Nephron (organoid): ENCODE measurements around the gene PLXND1.

Experiments used
- H3K27ac Mint-ChIP-seq, 3 experiments: 2 replicates each; pipeline ENCODE4 v1.8.0; 2020; ENCODE audit warnings: mixed read lengths in 3 of 3, mild to moderate bottlenecking in 2 of 3, moderate library complexity in 1 of 3
- H3K27me3 Mint-ChIP-seq: 2 replicates; pipeline ENCODE4 v1.8.0; 2021; ENCODE audit warnings: low read depth, mild to moderate bottlenecking, moderate library complexity, mixed read lengths
- H3K36me3 Mint-ChIP-seq: 2 replicates; pipeline ENCODE4 v1.8.0; 2020; ENCODE audit warnings: low read depth, mixed read lengths
- H3K4me1 Mint-ChIP-seq: 2 replicates; pipeline ENCODE4 v1.8.0; 2020; ENCODE audit warnings: mixed read lengths
- H3K4me3 Mint-ChIP-seq, 3 experiments: 2 replicates each; pipeline ENCODE4 v1.8.0; 2020; ENCODE audit warnings: mild to moderate bottlenecking in 3 of 3, mixed read lengths in 3 of 3, moderate library complexity in 2 of 3
- H3K9me3 Mint-ChIP-seq: 2 replicates; pipeline ENCODE4 v1.8.0; 2020; ENCODE audit warnings: mixed read lengths
- CTCF ChIP-seq, 3 experiments: fragments of 200-600 bp; sonication (generic); IDR thresholded peaks; one replicate each; pipeline ENCODE4 v1.5.0; 2021; ENCODE audit warnings: antibody characterized with exemption in 3 of 3; ENCODE audit not compliant: unreplicated experiment in 3 of 3

The PLXND1 gene

GRCh38 chr3:129543999-129544398 lies 62.5 kb downstream of the PLXND1 start:
- H3K9me3 Mint-ChIP-seq = no peaks in the 10 kb centered on the region
- no peaks in the 10 kb centered on the region for H3K36me3 Mint-ChIP-seq
- TF ChIP-seq CTCF (IDR thresholded peaks at IDR 0.05; ENCODE audit: unreplicated experiment in 3 of 3) = no peak
- peaks cover 12% of the 10 kb centered on the region for H3K4me1 Mint-ChIP-seq
- no peaks in the 10 kb centered on the region for H3K27me3 Mint-ChIP-seq
- no peak overlapping the region for H3K27ac Mint-ChIP-seq
- no peak overlapping the region for H3K4me3 Mint-ChIP-seq

DNA sequence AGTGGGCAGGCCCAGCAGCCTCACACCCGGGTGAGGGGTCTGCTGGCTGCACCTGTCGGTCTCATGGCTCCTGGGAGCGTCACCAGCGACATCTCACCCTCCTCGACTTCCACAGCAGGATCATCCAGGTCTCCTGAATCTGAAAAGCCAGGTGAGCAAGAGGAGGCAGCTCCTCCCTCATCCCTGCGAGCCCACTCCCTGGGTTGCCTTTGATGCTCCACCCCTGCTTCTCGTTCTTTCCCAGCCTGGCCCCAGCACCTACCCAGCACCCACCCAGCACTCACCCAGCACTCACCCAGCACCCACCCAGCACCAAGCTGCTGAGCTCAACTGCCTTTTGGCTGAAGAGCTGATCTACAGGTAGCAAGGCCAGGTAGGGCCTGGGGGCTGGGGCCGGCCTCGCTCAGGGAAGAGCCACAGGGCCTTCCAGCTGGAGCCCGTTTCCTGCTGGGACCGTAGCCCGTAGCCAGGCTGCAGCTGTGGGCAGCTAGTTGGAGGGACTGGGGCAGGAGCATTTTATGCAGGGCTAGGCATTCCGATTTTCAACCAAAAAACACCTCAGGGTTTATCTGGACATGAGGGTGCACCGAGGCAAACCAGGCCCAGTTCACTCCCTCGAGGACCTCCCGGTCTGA lies 63.2 kb downstream of the PLXND1 start, which contains the start of gene H1-8:
TSS of gene H1-8 (plus strand) at position 20 of the 635 bp plus-strand sequence. CDS start at position 64, 44 bp downstream.
- H3K4me3 Mint-ChIP-seq = no peak within 1 kb of the TSS
- no peaks in the 10 kb centered on the region for H3K36me3 Mint-ChIP-seq
- H3K27me3 Mint-ChIP-seq = no peaks in the 10 kb centered on the region
- TF ChIP-seq CTCF (IDR thresholded peaks at IDR 0.05; ENCODE audit: unreplicated experiment in 3 of 3) = no peak
- H3K9me3 Mint-ChIP-seq = no peaks in the 10 kb centered on the region
- peaks cover 14% of the 10 kb centered on the region for H3K4me1 Mint-ChIP-seq
- no peak within 1 kb of the TSS for H3K27ac Mint-ChIP-seq

GRCh38 chr3:129542747-129543146 lies 63.7 kb downstream of the PLXND1 start:
- H3K9me3 Mint-ChIP-seq = no peaks in the 10 kb centered on the region
- H3K4me3 Mint-ChIP-seq = no peak overlapping the region
- H3K27ac Mint-ChIP-seq = no peak overlapping the region
- H3K36me3 Mint-ChIP-seq = no peaks in the 10 kb centered on the region
- peaks cover 14% of the 10 kb centered on the region for H3K4me1 Mint-ChIP-seq
- no peak for TF ChIP-seq CTCF (IDR thresholded peaks at IDR 0.05; ENCODE audit: unreplicated experiment in 3 of 3)
- H3K27me3 Mint-ChIP-seq = peaks cover 4% of the 10 kb centered on the region

GRCh38 chr3:129540776-129541516 lies 65.5 kb downstream of the PLXND1 start:
- Mint-ChIP-seq H3K9me3 (no peaks in the 10 kb centered on the region), H3K27me3 (peaks cover 4% of the 10 kb centered on the region), H3K4me3 (no peak overlapping the region), H3K36me3 (no peaks in the 10 kb centered on the region), H3K27ac (no peak overlapping the region), H3K4me1 (peaks cover 14% of the 10 kb centered on the region)
- no peak for TF ChIP-seq CTCF (IDR thresholded peaks at IDR 0.05; ENCODE audit: unreplicated experiment in 3 of 3)

GRCh38 chr3:129539206-129539605 lies 67.3 kb downstream of the PLXND1 start:
- Mint-ChIP-seq H3K9me3 (no peaks in the 10 kb centered on the region), H3K4me1 (peaks cover 21% of the 10 kb centered on the region), H3K4me3 (no peak overlapping the region), H3K27me3 (peaks cover 7% of the 10 kb centered on the region), H3K36me3 (no peaks in the 10 kb centered on the region), H3K27ac (peak overlapping the region; percentile 12 to 65 (median 26))
- TF ChIP-seq CTCF (IDR thresholded peaks at IDR 0.05; ENCODE audit: unreplicated experiment in 3 of 3) = no peak
